ENCODE results near the gene CPZ.
A peak's percentile ranks its signal among the peaks of the same experiment; 100 is the strongest.
"Not testable (repeated sequence)": the region's sequence is repeated elsewhere in the genome, so short reads cannot be mapped to it uniquely, and the experiment has no call there.

The CPZ gene

DNA sequence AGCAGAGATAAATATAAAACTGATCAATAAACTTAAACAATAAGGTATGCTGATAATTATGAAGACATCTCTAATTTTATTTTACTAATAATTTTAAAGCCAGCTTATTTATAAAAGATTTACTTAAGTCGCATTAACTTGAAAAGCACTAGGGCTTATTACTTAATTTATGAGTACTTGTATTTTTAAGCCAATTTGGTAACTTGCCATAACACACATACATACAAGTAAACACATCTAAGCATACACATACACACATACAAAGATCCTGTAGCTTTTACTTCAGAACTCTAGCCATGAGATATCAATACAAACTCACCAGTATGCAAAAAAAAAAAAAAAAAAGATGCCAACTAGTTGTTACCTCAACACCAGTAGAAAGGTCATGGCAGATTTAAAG lies 22.4 kb upstream of the CPZ start:
- no peaks in the 10 kb centered on the region for H3K4me1 Mint-ChIP-seq
- H3K27ac Mint-ChIP-seq, result no peak overlapping the region
- H3K9me3 Mint-ChIP-seq, result no peaks in the 10 kb centered on the region
- H3K4me3 Mint-ChIP-seq, result no peak overlapping the region
- no peaks in the 10 kb centered on the region for H3K27me3 Mint-ChIP-seq
- H3K36me3 Mint-ChIP-seq, result no peaks in the 10 kb centered on the region
- ATAC-seq, result no peak

- no peak overlapping the region for H3K4me3 Mint-ChIP-seq
- peaks cover 11% of the 10 kb centered on the region for H3K27me3 Mint-ChIP-seq
- no peaks in the 10 kb centered on the region for H3K36me3 Mint-ChIP-seq
- no peak for ATAC-seq
- H3K27ac Mint-ChIP-seq, result no peak overlapping the region
- H3K9me3 Mint-ChIP-seq, result no peaks in the 10 kb centered on the region
- no peaks in the 10 kb centered on the region for H3K4me1 Mint-ChIP-seq
Measured at GRCh38 chr4:8571702-8572685, 20.6 kb upstream of the CPZ start.

GRCh38 chr4:8573266-8573665 lies 19.3 kb upstream of the CPZ start:
- H3K4me1 Mint-ChIP-seq, result no peaks in the 10 kb centered on the region
- H3K9me3 Mint-ChIP-seq, result no peaks in the 10 kb centered on the region
- no peaks in the 10 kb centered on the region for H3K36me3 Mint-ChIP-seq
- no peak overlapping the region for H3K4me3 Mint-ChIP-seq
- ATAC-seq, result no peak
- H3K27ac Mint-ChIP-seq, result no peak overlapping the region
- peaks cover 23% of the 10 kb centered on the region for H3K27me3 Mint-ChIP-seq

- no peaks in the 10 kb centered on the region for H3K4me1 Mint-ChIP-seq
- no peak overlapping the region for H3K4me3 Mint-ChIP-seq
- peaks cover 33% of the 10 kb centered on the region for H3K27me3 Mint-ChIP-seq
- ATAC-seq, result peak; percentile 24
- no peaks in the 10 kb centered on the region for H3K36me3 Mint-ChIP-seq
- H3K27ac Mint-ChIP-seq, result no peak overlapping the region
- H3K9me3 Mint-ChIP-seq, result no peaks in the 10 kb centered on the region
Measured at GRCh38 chr4:8574796-8575370, 17.7 kb upstream of the CPZ start.

GRCh38 chr4:8575457-8575856 lies 17.1 kb upstream of the CPZ start:
- ATAC-seq, result no peak
- peaks cover 39% of the 10 kb centered on the region for H3K27me3 Mint-ChIP-seq
- no peaks in the 10 kb centered on the region for H3K36me3 Mint-ChIP-seq
- no peaks in the 10 kb centered on the region for H3K4me1 Mint-ChIP-seq
- no peak overlapping the region for H3K4me3 Mint-ChIP-seq
- no peak overlapping the region for H3K27ac Mint-ChIP-seq
- H3K9me3 Mint-ChIP-seq, result no peaks in the 10 kb centered on the region

DNA sequence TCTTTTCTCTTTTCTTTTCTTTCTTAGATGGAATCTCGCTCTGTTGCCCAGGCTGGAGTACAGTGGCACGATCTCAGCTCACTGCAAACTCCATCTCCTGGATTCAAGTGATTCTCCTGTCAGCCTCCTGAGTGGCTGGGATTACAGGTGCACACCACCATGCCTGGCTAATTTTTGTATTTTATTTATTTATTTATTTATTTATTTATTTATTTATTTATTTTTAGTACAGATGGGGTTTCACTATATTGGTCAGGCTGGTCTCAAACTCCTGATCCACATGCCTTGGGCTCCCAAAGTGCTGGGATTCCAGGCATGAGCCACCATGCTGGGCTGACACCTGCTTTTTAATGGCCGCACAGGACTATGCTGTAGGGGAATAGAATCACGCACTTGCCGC lies 16.0 kb upstream of the CPZ start:
- not testable (repeated sequence) for H3K4me1 Mint-ChIP-seq, H3K36me3 Mint-ChIP-seq, H3K4me3 Mint-ChIP-seq, H3K9me3 Mint-ChIP-seq, ATAC-seq, H3K27ac Mint-ChIP-seq
- H3K27me3 Mint-ChIP-seq, result peaks cover 39% of the 10 kb centered on the region

DNA sequence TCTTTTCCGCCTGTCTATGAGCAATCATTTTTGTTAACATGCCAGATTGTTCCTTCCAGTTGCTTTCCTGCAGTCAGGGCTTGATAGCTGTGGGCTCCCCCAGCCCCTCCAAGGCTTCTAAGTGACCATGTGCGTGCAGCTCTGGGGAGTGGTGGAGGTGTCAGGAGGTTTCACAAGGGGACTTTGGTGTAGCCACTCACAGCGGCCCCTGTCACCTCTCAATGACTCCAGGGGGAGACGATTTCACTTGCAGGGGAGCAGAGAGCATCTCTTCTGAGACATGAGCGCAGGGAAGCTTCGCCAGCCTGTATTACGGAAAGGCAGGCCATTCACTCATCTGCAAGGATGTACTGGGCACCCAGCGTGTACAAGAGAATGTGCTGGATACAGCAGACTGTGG lies 15.5 kb upstream of the CPZ start:
- Mint-ChIP-seq H3K4me3 (no peak overlapping the region), H3K27me3 (peaks cover 41% of the 10 kb centered on the region), H3K4me1 (no peaks in the 10 kb centered on the region), H3K27ac (no peak overlapping the region), H3K9me3 (no peaks in the 10 kb centered on the region), H3K36me3 (no peaks in the 10 kb centered on the region)
- ATAC-seq, result no peak

GRCh38 chr4:8577972-8578371 lies 14.6 kb upstream of the CPZ start:
- Mint-ChIP-seq H3K27ac (no peak overlapping the region), H3K27me3 (peaks cover 50% of the 10 kb centered on the region), H3K4me3 (no peak overlapping the region), H3K36me3 (no peaks in the 10 kb centered on the region), H3K4me1 (no peaks in the 10 kb centered on the region), H3K9me3 (no peaks in the 10 kb centered on the region)
- ATAC-seq, result no peak

DNA sequence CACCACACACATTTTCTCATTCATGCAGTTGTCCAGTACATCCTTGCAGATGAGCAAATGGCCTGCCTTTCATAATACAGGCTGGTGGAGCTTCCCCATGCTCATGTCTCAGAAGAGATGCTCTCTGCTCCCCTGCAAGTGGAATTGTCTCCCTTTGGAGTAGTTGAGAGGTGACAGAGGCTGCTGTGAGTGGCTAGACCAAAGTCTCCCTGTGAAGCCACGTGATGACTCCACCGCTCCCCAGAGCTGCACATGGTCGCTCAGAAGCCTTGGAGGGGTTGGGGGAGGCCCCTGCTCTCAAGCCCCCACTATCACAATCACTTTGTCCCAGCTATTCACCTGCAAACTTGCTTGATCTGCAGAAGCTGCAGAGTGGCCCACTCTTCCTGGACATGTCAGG lies 13.8 kb upstream of the CPZ start:
- Mint-ChIP-seq H3K27ac (no peak overlapping the region), H3K36me3 (no peaks in the 10 kb centered on the region), H3K4me1 (no peaks in the 10 kb centered on the region), H3K4me3 (no peak overlapping the region), H3K27me3 (peaks cover 50% of the 10 kb centered on the region), H3K9me3 (no peaks in the 10 kb centered on the region)
- no peak for ATAC-seq

GRCh38 chr4:8579526-8580320 lies 12.8 kb upstream of the CPZ start:
- no peak for ATAC-seq
- peaks cover 50% of the 10 kb centered on the region for H3K27me3 Mint-ChIP-seq
- no peak overlapping the region for H3K27ac Mint-ChIP-seq
- H3K4me3 Mint-ChIP-seq, result no peak overlapping the region
- no peaks in the 10 kb centered on the region for H3K36me3 Mint-ChIP-seq
- H3K9me3 Mint-ChIP-seq, result no peaks in the 10 kb centered on the region
- no peaks in the 10 kb centered on the region for H3K4me1 Mint-ChIP-seq

DNA sequence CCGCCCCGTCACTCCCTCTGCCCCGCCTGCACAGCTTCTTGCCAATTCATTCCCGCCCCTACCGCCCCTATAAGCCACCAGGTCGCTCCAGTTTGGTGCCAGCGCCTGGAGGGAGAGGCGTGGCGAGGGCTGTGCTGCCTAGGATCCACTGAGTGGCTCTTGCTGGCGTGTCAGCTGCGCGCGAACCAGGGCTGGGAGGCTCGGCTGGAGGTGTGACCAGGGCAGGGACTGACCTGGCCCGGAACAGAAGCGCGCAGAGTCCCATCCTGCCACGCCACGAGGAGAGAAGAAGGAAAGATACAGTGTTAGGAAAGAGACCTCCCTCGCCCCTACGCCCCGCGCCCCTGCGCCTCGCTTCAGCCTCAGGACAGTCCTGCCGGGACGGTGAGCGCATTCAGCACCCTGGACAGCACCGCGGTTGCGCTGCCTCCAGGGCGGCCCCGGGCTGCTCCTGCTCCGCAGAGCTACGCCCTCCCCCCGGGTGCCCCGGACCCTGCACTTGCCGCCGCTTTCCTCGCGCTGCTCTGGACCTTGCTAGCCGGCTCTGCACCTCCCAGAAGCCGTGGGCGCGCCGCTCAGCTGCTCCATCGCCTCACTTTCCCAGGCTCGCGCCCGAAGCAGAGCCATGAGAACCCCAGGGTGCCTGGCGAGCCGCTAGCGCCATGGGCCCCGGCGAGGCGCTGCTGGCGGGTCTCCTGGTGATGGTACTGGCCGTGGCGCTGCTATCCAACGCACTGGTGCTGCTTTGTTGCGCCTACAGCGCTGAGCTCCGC lies 12.1 kb upstream of the CPZ start, which contains the start of gene GPR78:
Gene GPR78, plus strand, starts transcription at position 72 of the 773 bp plus-strand sequence. Its CDS starts 591 bp downstream, at position 663.
- Mint-ChIP-seq H3K4me1 (no peaks in the 10 kb centered on the region), H3K27ac (no peak within 1 kb of the TSS), H3K9me3 (no peaks in the 10 kb centered on the region), H3K27me3 (peaks cover 50% of the 10 kb centered on the region), H3K4me3 (no peak within 1 kb of the TSS), H3K36me3 (no peaks in the 10 kb centered on the region)
- no peak for ATAC-seq

GRCh38 chr4:8581094-8581861 lies 11.3 kb upstream of the CPZ start:
- Mint-ChIP-seq H3K27ac (no peak overlapping the region), H3K4me3 (no peak overlapping the region), H3K4me1 (no peaks in the 10 kb centered on the region), H3K27me3 (peaks cover 54% of the 10 kb centered on the region), H3K9me3 (no peaks in the 10 kb centered on the region), H3K36me3 (no peaks in the 10 kb centered on the region)
- no peak for ATAC-seq

GRCh38 chr4:8582016-8582415 lies 10.5 kb upstream of the CPZ start:
- Mint-ChIP-seq H3K27me3 (peaks cover 54% of the 10 kb centered on the region), H3K36me3 (no peaks in the 10 kb centered on the region), H3K9me3 (no peaks in the 10 kb centered on the region), H3K27ac (no peak overlapping the region), H3K4me3 (no peak overlapping the region), H3K4me1 (no peaks in the 10 kb centered on the region)
- ATAC-seq, result no peak

GRCh38 chr4:8582436-8582835 lies 10.1 kb upstream of the CPZ start:
- no peak overlapping the region for H3K4me3 Mint-ChIP-seq
- H3K4me1 Mint-ChIP-seq, result no peaks in the 10 kb centered on the region
- no peak for ATAC-seq
- H3K36me3 Mint-ChIP-seq, result no peaks in the 10 kb centered on the region
- H3K27me3 Mint-ChIP-seq, result peaks cover 54% of the 10 kb centered on the region
- no peaks in the 10 kb centered on the region for H3K9me3 Mint-ChIP-seq
- H3K27ac Mint-ChIP-seq, result no peak overlapping the region
